Measurements from ENCODE around the gene ALOX12B.
A peak's percentile ranks its signal among the peaks of the same experiment; 100 is the strongest.

The ALOX12B gene

DNA sequence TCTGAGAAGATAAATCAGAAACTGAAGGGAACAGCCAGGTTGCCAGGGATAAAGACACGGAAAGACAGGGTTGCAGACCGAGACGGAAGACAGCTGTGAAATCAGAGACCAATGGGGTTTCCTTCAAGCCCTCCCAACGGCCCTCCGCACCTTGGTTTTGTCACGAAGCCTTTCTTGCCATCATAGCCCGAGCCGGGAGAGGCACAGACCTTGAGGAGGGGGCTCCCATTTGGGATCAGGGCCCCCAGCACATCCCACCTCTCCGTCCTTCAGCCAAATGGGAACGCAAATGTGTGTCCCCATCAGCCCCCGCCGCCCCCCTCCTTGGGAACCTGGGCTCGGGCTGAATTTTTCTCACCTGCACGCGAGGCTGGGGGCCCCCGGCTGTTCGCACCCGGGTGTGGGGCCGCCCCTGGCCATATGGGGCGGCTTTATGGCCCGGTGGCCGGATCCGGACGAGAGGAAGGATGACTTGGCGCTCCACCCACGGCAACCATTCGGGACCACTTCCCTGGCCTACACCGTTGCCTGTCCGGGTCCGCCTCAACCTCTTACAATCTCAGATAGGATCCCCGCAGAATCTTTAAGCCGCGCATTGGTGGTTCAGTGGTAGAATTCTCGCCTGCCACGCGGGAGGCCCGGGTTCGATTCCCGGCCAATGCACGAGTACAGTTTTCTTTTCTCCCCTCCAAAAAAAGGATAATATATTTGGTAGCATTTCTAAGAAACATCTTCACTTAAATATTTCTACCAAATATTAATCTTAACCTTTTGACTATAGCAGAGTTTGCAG is 37.8 kb upstream of the ALOX12B start:
- no peak for TF ChIP-seq ZFX (IDR thresholded peaks at IDR 0.05)
- TF ChIP-seq CTCF (conservative IDR thresholded peaks at IDR 0.05): no peak
- peak overlapping the region; percentile 31 for H3K27ac ChIP-seq

- TF ChIP-seq CTCF (conservative IDR thresholded peaks at IDR 0.05) (no peak), ZFX (IDR thresholded peaks at IDR 0.05) (no peak)
- H3K27ac ChIP-seq: no peak overlapping the region
These were observed 37.0 kb upstream of the ALOX12B start for GRCh38 chr17:8124350-8125153.

DNA sequence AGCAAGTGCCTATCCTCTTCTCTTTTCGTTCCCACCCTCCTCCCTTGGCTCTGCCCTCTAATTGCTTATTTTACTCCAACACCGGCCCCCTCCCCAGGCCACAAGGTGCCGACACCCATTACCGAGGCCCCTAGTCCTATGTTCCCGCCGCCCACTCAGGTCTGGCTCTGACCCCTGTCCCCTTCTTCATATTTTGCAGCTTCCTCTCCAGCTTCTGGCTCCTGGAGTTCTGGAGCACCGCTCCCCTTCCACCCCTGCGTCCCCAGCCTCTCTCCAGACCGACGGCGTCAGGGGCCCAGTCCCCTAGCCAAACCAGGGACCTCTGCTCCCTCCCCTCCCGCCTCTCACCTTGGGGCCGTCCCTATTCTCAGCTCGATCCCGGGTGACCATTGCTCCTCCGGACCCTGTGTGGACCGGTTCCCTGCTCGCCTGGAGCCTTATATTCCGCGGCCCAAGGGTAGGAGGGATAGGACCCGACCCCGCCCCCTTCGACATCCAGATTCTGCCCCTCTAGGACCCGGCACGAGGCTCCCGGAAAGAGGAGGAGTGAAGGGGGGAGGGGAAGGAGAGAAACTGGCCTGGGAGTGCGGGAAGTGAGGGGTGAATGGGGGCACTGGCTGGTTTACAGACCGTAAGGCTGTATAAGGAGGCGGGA is 36.3 kb upstream of the ALOX12B start, which contains the start of gene HES7:
Gene HES7, minus strand, starts transcription at position 412 of the 655 bp plus-strand sequence. Its CDS starts 22 bp downstream, at position 390.
- no peak within 1 kb of the TSS for H3K27ac ChIP-seq
- TF ChIP-seq CTCF (conservative IDR thresholded peaks at IDR 0.05) (no peak), ZFX (IDR thresholded peaks at IDR 0.05) (no peak)

- TF ChIP-seq CTCF (conservative IDR thresholded peaks at IDR 0.05): no peak
- TF ChIP-seq ZFX (IDR thresholded peaks at IDR 0.05): no peak
- H3K27ac ChIP-seq: no peak overlapping the region
These were observed 35.6 kb upstream of the ALOX12B start for GRCh38 chr17:8122924-8123694.

- no peak for TF ChIP-seq ZFX (IDR thresholded peaks at IDR 0.05)
- TF ChIP-seq CTCF (conservative IDR thresholded peaks at IDR 0.05): no peak
- no peak overlapping the region for H3K27ac ChIP-seq
These were observed 35.0 kb upstream of the ALOX12B start for GRCh38 chr17:8122422-8122923.

GRCh38 chr17:8121681-8122421 is 34.3 kb upstream of the ALOX12B start:
- TF ChIP-seq CTCF (conservative IDR thresholded peaks at IDR 0.05) (no peak; the same call in 1 of the 2 replicates), ZFX (IDR thresholded peaks at IDR 0.05) (peak; percentile 40; the same call in 1 of the 2 replicates)
- H3K27ac ChIP-seq: no peak overlapping the region

All from C4-2B (cell line).